Measurements from ENCODE around the gene ITSN1.

GRCh38 chr21:33680870-33681269 is 38.6 kb downstream of the ITSN1 start:
- no peak for TF ChIP-seq POLR2AphosphoS5 (IDR thresholded peaks at IDR 0.05; ENCODE audit: low read depth, low read length)
- TF ChIP-seq, protein P1, sequence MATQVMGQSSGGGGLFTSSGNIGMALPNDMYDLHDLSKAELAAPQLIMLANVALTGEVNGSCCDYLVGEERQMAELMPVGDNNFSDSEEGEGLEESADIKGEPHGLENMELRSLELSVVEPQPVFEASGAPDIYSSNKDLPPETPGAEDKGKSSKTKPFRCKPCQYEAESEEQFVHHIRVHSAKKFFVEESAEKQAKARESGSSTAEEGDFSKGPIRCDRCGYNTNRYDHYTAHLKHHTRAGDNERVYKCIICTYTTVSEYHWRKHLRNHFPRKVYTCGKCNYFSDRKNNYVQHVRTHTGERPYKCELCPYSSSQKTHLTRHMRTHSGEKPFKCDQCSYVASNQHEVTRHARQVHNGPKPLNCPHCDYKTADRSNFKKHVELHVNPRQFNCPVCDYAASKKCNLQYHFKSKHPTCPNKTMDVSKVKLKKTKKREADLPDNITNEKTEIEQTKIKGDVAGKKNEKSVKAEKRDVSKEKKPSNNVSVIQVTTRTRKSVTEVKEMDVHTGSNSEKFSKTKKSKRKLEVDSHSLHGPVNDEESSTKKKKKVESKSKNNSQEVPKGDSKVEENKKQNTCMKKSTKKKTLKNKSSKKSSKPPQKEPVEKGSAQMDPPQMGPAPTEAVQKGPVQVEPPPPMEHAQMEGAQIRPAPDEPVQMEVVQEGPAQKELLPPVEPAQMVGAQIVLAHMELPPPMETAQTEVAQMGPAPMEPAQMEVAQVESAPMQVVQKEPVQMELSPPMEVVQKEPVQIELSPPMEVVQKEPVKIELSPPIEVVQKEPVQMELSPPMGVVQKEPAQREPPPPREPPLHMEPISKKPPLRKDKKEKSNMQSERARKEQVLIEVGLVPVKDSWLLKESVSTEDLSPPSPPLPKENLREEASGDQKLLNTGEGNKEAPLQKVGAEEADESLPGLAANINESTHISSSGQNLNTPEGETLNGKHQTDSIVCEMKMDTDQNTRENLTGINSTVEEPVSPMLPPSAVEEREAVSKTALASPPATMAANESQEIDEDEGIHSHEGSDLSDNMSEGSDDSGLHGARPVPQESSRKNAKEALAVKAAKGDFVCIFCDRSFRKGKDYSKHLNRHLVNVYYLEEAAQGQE (IDR thresholded peaks at IDR 0.05; ENCODE audit: insufficient read depth in 1 of 2, low read depth in 2 of 2, low read length in 2 of 2): no peak

All from PFSK-1 (cell line).